Endothelial cell of umbilical vein (primary cell): Measurements from ENCODE around the gene NTNG1. TPM values are rescaled to one million over a fixed set of nuclear protein-coding genes. Genes with fewer than 3 reads are reported as not detected.

Experiments used
- BruUV-seq: library from RNA; stranded (reverse); fragments of 400-500 nt; replicated peaks from 2 replicates; lab custom pipeline; 2021; lab: Mats Ljungman, UMichigan
- CTCF ChIA-PET: fragments of 300-600, 350-600 bp; sonication (Branson Sonifier 250); formaldehyde crosslinking; loops from one replicate; lab custom pipeline; 2021; ENCODE audit warnings: antibody characterized with exemption, inconsistent platforms; lab: Charles Lee
- POLR2A ChIA-PET: fragments of 300-600, 350-600 bp; sonication (Branson Sonifier 250); formaldehyde crosslinking; loops from one replicate; lab custom pipeline; 2021; ENCODE audit warnings: antibody characterized with exemption, inconsistent platforms; lab: Charles Lee
- DNase-seq: peaks from one replicate; pipeline ENCODE4 v3.0.0-alpha.2; 2011; ENCODE audit warnings: low read depth, low spot score
- FAIRE-seq: peaks from 2 replicates; lab custom pipeline; 2011; peaks lifted over from hg19 to GRCh38; lab: Jason Lieb, UNC
- H2AFZ ChIP-seq: 2 replicates; pipeline ENCODE4 v1.6.0; 2012; ENCODE audit warnings: low read depth, low read length, control low read depth, inconsistent platforms
- H3K27ac ChIP-seq: 2 replicates; pipeline ENCODE4 v1.5.1; 2011; ENCODE audit warnings: low read depth, mild to moderate bottlenecking, control low read depth, low read length, moderate library complexity; ENCODE audit not compliant: insufficient read depth
- H3K27me3 ChIP-seq, 2 experiments: 2 replicates each; pipeline versions ENCODE4 v1.6.0 to v1.6.1; 2011; ENCODE audit warnings: low read length in 2 of 2, mixed read lengths in 1 of 2; ENCODE audit not compliant: control insufficient read depth in 2 of 2, insufficient read depth in 2 of 2
- H3K36me3 ChIP-seq, 2 experiments: 2 replicates in 1 of 2; 3 replicates in 1 of 2; pipeline ENCODE4 v1.5.1; 2011; ENCODE audit warnings: low read length in 2 of 2, mild to moderate bottlenecking in 1 of 2, moderate library complexity in 1 of 2; ENCODE audit not compliant: control insufficient read depth in 2 of 2, insufficient read depth in 2 of 2; ENCODE audit errors: extremely low read depth in 1 of 2
- H3K4me1 ChIP-seq: 3 replicates; pipeline ENCODE4 v1.5.1; 2011; ENCODE audit warnings: mild to moderate bottlenecking, low read length; ENCODE audit not compliant: control insufficient read depth, insufficient read depth; ENCODE audit errors: extremely low read depth
- H3K4me2 ChIP-seq: 2 replicates; pipeline ENCODE4 v1.6.1; 2011; ENCODE audit warnings: low read length, control low read depth, mixed read lengths; ENCODE audit not compliant: insufficient read depth
- H3K4me3 ChIP-seq, 3 experiments: fragments of 200-600 bp in 1 of 3; sonication (generic), shearing (Covaris generic) in 1 of 3; replicated peaks in 1 of 3; 2 replicates each; pipeline ENCODE4 v1.5.1; 2011 to 2016; ENCODE audit warnings: control low read depth in 3 of 3, low read length in 3 of 3, mild to moderate bottlenecking in 2 of 3, inconsistent platforms in 1 of 3, low read depth in 1 of 3, moderate library complexity in 1 of 3; ENCODE audit not compliant: insufficient read depth in 1 of 3
- H3K79me2 ChIP-seq: 2 replicates; pipeline ENCODE4 v1.6.0; 2012; ENCODE audit warnings: low read length, inconsistent platforms; ENCODE audit not compliant: control insufficient read depth, insufficient read depth
- H3K9ac ChIP-seq: replicated peaks from 2 replicates; pipeline ENCODE3; 2011; ENCODE audit warnings: low read length, control low read depth; ENCODE audit not compliant: insufficient read depth; ENCODE audit errors: extremely low read depth
- H3K9me1 ChIP-seq: replicated peaks from 3 replicates; pipeline ENCODE4 v1.6.0; 2011; ENCODE audit warnings: mild to moderate bottlenecking, low read length; ENCODE audit not compliant: control insufficient read depth, insufficient read depth; ENCODE audit errors: extremely low read depth
- H3K9me3 ChIP-seq: replicated peaks from 2 replicates; pipeline ENCODE4 v1.5.1; 2012; ENCODE audit warnings: low read length, inconsistent platforms; ENCODE audit not compliant: control insufficient read depth, insufficient read depth
- H4K20me1 ChIP-seq: replicated peaks from 2 replicates; pipeline ENCODE3; 2011; ENCODE audit warnings: mild to moderate bottlenecking, low read length; ENCODE audit not compliant: control insufficient read depth, insufficient read depth; ENCODE audit errors: extremely low read depth
- CTCF ChIP-seq, 2 donors: IDR thresholded peaks; 1 replicate in 1 of 2; 2 replicates in 1 of 2; pipeline ENCODE4 v1.5.1; 2011; ENCODE audit warnings: low read length in 2 of 2, mild to moderate bottlenecking in 2 of 2, moderate library complexity in 2 of 2, control low read depth in 1 of 2, inconsistent platforms in 1 of 2, low read depth in 1 of 2; ENCODE audit not compliant: insufficient read depth in 1 of 2; ENCODE audit errors: extremely low read depth in 1 of 2
- EZH2 ChIP-seq: IDR thresholded peaks from 2 replicates; pipeline ENCODE4 v1.6.1; 2012; ENCODE audit warnings: borderline replicate concordance, low read depth, mild to moderate bottlenecking, moderate library complexity, low read length, inconsistent platforms; ENCODE audit not compliant: severe bottlenecking
- FOS ChIP-seq: IDR thresholded peaks from 2 replicates; pipeline ENCODE4 v1.6.1; 2011; ENCODE audit warnings: mild to moderate bottlenecking, low read length, moderate library complexity, borderline replicate concordance; ENCODE audit not compliant: insufficient read depth
- GATA2 ChIP-seq: IDR thresholded peaks from 2 replicates; pipeline ENCODE4 v1.7.0; 2011; ENCODE audit warnings: low read depth, mild to moderate bottlenecking, moderate library complexity, mixed read lengths, low read length; ENCODE audit not compliant: insufficient read length, insufficient read depth
- JUN ChIP-seq: IDR thresholded peaks from 2 replicates; pipeline ENCODE4 v1.6.1; 2011; ENCODE audit warnings: borderline replicate concordance, low read depth; ENCODE audit not compliant: insufficient read length, insufficient read depth
- MYC ChIP-seq: IDR thresholded peaks from one replicate; pipeline ENCODE4 v1.6.1; 2011; ENCODE audit warnings: mild to moderate bottlenecking, low read depth, low read length
- POLR2A ChIP-seq: IDR thresholded peaks from 2 replicates; pipeline ENCODE4 v1.6.1; 2012; ENCODE audit warnings: low read depth, mild to moderate bottlenecking, control low read depth, low read length
- POLR2AphosphoS5 ChIP-seq: IDR thresholded peaks from 2 replicates; pipeline ENCODE4 v1.6.1; 2012; ENCODE audit warnings: low read depth, mild to moderate bottlenecking, control low read depth, low read length, moderate library complexity; ENCODE audit not compliant: insufficient read depth
- dilution Hi-C: fragments of 300-500 bp; cut with MboI; formaldehyde crosslinking; loops from one replicate; pipeline ENCODE4 v1.15.0; 2019; ENCODE audit warnings: low sequenced_read_pairs; ENCODE audit not compliant: extremely low pct_ligation_motif_present
- intact Hi-C: fragments of 100-400 bp; cut with micrococcal nuclease; formaldehyde crosslinking; loops from one replicate; pipeline ENCODE4 v1.10.0; 2022
- polyA plus RNA-seq, 4 experiments: library from polyadenylated mRNA; depleted of rRNA in 3 of 4; stranded (reverse) in 3 of 4; unstranded in 1 of 4; fragments of >200 nt; gene quantifications; 2 replicates each; pipeline versions ENCODE4 v1.2.1 to v1.2.3, GENCODE V29; 2011 to 2012; ENCODE audit warnings: missing spikeins in 1 of 4
- total RNA-seq: library from RNA; stranded (reverse); gene quantifications from 2 replicates; pipeline ENCODE4 v1.2.3, GENCODE V29; 2021
- TF ChIP-seq, protein P1 (sequence below): IDR thresholded peaks from 2 replicates; pipeline ENCODE4 v1.6.1; 2011; ENCODE audit not compliant: insufficient read depth, insufficient read length

Gene NTNG1
- total and polyA plus RNA-seq, 2 donors (not counting 3 experiments of a cell fraction or from before 2014, with no cell fraction given) = not detected

GRCh38 chr1:107449326-107449725 is 308.5 kb downstream of the NTNG1 start:
- Histone ChIP-seq H4K20me1 (no peaks in the 10 kb centered on the region), H3K27me3 (no peaks in the 10 kb centered on the region), H3K9me3 (no peaks in the 10 kb centered on the region), H3K9ac (no peak overlapping the region), H3K79me2 (no peaks in the 10 kb centered on the region), H3K36me3 (no peaks in the 10 kb centered on the region), H2AFZ (no peak overlapping the region), H3K4me3 (no peak overlapping the region), H3K9me1 (no peaks in the 10 kb centered on the region), H3K4me1 (no peaks in the 10 kb centered on the region), H3K27ac (no peak overlapping the region), H3K4me2 (no peak overlapping the region)
- intact Hi-C loops (no loop called here), dilution Hi-C loops (no loop called here)
- no peak for DNase-seq
- no TSS peak for BruUV-seq
- ChIA-PET POLR2A (no interaction called here), CTCF (no interaction called here)
- FAIRE-seq = no peak
- TF ChIP-seq FOS (no peak), EZH2 (no peak), GATA2 (no peak), CTCF (IDR thresholded peaks at IDR 0.05; ENCODE audit: extremely low read depth in 1 of 2, insufficient read depth in 1 of 2, low read depth in 1 of 2, low read length in 2 of 2) (no peak), POLR2A (no peak), MYC (no peak), JUN (no peak), POLR2AphosphoS5 (no peak)
- TF ChIP-seq, protein P1, sequence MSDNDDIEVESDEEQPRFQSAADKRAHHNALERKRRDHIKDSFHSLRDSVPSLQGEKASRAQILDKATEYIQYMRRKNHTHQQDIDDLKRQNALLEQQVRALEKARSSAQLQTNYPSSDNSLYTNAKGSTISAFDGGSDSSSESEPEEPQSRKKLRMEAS = no peak
